ENCODE results near the gene GALNT2.

Gene GALNT2

DNA sequence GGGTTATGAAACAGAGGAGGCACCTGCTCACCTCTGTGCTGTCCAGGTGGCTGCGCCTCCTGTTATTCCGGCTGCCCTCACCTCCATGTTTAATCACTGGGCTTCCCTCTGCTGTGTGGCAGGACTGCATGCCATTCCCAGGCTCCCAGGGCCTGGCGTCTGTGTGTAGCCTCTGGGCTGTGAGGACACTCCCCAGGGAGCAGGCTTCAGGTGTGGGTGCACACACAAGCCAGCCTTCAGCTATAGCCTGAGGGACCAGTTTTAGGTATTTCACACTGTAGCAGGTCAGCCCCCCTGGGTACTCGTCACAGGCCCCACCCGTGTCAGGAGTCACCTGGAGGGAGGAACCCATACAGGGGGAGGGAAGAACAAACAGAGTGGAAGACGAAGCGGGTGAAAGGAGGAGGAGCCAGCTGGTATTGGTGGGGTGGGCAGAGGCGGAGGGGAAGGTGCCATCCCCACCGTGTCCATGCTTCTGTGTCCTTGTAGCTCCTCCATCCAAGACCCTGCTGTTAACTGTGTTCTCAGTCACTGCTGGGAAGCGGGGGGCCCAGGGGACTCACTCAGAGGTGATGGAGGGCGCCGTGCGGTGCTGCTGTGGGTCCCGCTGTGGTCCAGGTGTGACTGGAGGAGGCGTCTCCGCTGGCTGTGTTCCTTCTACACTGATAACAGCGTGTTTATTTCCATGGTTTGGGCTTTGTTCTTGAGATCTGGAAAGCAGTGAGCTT, 200.5 kb downstream of the GALNT2 start:
- in situ Hi-C loops (cut with HindIII; ENCODE audit: low sequenced_read_pairs): no loop called here

DNA sequence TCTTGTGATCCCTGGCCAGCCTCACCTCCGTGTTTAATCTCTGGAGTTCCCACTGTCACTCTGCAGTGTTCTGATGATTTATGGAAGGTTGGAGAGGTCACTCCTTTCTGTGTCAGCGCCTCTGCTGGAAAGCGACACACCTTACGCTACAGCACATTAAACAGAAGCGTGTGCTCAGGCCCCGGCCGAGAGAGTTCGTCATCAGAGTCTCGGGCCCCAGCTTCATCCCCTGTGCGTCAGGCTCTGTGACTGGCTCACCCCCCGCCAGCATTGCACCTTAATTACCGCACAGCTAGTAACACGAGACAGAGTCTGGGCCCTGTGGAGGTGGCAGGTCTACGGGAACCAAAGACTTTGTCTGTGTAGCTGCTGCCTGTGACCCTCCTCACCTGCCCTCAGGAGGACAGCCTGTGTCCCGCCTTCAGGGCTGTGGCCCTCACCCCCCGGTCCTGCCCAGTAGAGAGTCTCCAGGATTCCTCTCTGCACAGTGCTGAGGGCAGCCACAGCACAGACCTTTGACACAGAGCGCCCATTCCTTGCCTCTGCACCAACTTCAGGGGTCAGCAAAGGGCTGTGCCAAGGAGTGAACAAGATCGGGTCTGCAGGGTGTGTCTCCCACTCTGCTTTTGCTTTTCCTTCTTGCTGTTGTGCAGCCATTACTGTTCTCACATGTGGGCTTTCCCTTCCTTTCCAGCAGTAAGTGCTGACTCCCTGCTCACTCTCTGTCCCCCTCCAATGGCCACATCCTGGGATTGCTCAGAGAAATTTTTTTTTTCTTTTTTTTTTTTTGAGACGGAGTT, 201.5 kb downstream of the GALNT2 start:
- H3K4me3 ChIP-seq (ENCODE audit: low read depth, low read length): no peak overlapping the region
- in situ Hi-C loops (cut with HindIII; ENCODE audit: low sequenced_read_pairs): no loop called here
- TF ChIP-seq, protein P1, sequence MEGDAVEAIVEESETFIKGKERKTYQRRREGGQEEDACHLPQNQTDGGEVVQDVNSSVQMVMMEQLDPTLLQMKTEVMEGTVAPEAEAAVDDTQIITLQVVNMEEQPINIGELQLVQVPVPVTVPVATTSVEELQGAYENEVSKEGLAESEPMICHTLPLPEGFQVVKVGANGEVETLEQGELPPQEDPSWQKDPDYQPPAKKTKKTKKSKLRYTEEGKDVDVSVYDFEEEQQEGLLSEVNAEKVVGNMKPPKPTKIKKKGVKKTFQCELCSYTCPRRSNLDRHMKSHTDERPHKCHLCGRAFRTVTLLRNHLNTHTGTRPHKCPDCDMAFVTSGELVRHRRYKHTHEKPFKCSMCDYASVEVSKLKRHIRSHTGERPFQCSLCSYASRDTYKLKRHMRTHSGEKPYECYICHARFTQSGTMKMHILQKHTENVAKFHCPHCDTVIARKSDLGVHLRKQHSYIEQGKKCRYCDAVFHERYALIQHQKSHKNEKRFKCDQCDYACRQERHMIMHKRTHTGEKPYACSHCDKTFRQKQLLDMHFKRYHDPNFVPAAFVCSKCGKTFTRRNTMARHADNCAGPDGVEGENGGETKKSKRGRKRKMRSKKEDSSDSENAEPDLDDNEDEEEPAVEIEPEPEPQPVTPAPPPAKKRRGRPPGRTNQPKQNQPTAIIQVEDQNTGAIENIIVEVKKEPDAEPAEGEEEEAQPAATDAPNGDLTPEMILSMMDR (IDR thresholded peaks at IDR 0.05; ENCODE audit: low read depth, low read length, missing control alignments): peak; percentile 90
- DNase-seq (ENCODE audit: low read depth): peak; percentile 66

More for the DNA sequence above, 200.5 kb downstream of the GALNT2 start:
- TF ChIP-seq, protein P1 (IDR thresholded peaks at IDR 0.05; ENCODE audit: low read depth, low read length, missing control alignments): no peak
- DNase-seq (ENCODE audit: low read depth): no peak
- no peak overlapping the region for H3K4me3 ChIP-seq (ENCODE audit: low read depth, low read length)

DNA sequence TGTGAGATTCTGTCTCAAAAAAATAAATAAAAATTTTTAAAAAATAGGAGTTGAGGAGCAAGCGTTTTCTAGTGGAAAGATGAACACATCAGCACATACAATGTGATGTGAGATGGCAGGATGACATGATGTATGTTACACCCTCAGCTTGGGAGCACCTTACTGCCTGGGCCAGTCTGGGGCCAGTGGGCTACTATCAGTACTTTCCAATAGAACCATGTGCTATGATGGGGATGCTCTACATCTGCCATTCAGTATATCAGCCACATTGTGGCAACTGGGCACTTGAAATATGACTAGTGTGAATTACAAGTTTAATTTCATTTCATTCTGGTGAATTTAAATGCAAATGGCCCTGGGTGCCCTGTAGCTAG, 203.1 kb downstream of the GALNT2 start:
- in situ Hi-C loops (cut with HindIII; ENCODE audit: low sequenced_read_pairs): no loop called here
- no peak overlapping the region for H3K4me3 ChIP-seq (ENCODE audit: low read depth, low read length)
- no peak for DNase-seq (ENCODE audit: low read depth)
- TF ChIP-seq, protein P1 (IDR thresholded peaks at IDR 0.05; ENCODE audit: low read depth, low read length, missing control alignments): no peak

DNA sequence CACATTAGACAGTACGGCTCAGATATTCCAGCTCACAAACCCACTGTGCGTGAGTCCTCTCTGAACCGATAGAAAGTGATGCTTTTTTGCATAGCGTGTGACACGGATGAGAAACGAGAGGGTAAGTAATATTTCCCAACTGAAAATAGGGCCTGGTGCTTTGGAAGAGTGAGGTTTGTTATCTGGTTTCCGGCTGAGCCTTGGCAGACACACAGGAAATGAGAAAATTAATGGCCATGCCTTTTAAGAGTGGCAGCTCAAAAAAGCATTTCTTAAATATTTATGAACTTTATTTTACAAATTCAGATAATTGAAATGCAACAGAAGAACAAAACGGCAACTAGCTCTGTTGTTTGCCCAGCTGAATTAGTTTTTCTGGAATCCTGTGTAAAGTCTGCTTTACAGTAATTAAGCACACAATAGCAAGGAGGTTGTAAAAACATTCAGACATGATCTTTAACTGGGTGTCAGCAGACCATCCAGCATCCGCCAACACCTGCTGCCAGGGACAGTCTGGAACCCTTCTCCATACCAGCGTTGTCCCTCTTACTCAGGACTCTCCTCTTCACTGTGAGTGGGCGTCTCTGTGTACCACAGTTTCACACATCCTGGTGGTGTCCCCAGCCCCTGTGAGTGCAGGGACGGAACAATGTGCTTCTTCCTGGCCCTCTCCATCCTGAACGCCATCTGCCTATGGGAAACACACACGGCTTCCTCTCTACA, 203.7 kb downstream of the GALNT2 start:
- no peak for DNase-seq (ENCODE audit: low read depth)
- no peak overlapping the region for H3K4me3 ChIP-seq (ENCODE audit: low read depth, low read length)
- in situ Hi-C loops (cut with HindIII; ENCODE audit: low sequenced_read_pairs): no loop called here
- TF ChIP-seq, protein P1 (IDR thresholded peaks at IDR 0.05; ENCODE audit: low read depth, low read length, missing control alignments): no peak

DNA sequence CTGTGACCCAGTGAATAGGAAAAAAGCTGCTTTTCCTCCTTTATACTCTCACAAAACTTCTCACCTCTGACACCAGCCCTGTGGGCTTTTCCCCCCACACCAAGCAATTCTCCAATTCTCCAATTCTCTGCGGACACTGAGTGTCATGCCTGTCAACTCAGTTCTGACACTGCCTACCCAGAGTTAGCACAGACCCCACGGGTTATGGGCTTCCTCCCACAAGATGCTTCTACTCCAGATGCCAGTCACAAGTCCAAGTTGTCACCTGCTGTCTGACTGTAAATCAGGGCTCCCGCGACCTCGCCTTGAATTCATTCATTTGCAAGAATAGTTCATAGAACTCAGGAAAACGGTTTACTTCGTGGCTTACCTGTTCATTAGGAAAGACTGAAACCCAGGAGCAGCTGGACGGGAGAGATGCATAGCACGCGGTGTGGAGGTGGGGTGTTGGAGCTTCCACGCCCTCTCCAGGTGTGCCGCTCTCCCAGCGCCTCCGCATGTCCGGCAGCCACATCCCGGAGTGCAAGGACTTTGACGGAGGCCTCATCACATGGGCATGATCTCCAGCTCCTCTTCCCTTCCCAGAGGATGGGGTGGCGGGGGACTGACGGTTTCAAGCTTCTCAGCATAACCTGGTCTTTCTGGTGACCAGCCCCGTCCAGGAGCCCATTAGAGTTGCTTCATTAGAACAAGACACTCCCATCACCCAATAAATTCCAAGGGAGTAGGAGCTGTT, 204.4 kb downstream of the GALNT2 start:
- in situ Hi-C loops (cut with HindIII; ENCODE audit: low sequenced_read_pairs): no loop called here
- DNase-seq (ENCODE audit: low read depth): no peak
- TF ChIP-seq, protein P1 (IDR thresholded peaks at IDR 0.05; ENCODE audit: low read depth, low read length, missing control alignments): no peak
- H3K4me3 ChIP-seq (ENCODE audit: low read depth, low read length): no peak overlapping the region

DNA sequence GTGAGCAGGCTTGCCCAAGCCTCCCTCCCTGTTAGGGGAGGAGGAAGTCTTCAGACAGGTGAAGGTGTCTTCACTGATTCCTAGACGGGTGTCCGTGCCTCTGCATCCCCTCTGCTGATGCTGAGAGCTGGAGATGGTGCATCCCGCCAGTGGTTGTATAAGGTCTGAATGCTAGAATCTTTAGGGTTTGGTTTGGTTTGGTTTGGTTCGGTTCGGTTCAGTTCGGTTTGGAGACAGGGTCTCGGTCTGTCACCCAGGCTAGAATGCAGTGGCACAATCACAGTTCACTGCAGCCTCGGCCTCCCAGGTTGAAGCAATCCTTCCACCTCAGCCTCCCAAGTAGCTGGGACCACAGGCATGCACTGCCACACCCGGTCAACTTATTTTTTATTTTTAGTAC, 205.5 kb downstream of the GALNT2 start:
- in situ Hi-C loops (cut with HindIII; ENCODE audit: low sequenced_read_pairs): no loop called here
- TF ChIP-seq, protein P1 (IDR thresholded peaks at IDR 0.05; ENCODE audit: low read depth, low read length, missing control alignments): no peak

More for the DNA sequence above, 205.5 kb downstream of the GALNT2 start:
- no peak overlapping the region for H3K4me3 ChIP-seq (ENCODE audit: low read depth, low read length)
- DNase-seq (ENCODE audit: low read depth): no peak
